K562 (cell line): ENCODE measurements around the gene AZGP1. TPM values are rescaled to one million over a fixed set of nuclear protein-coding genes. Genes with fewer than 3 reads are reported as not detected.
A peak's percentile ranks its signal among the peaks of the same experiment; 100 is the strongest.

Experiments used
- CCAR2 ChIP-seq: fragments of 200-400 bp; formaldehyde crosslinking; IDR thresholded peaks from 2 replicates; pipeline ENCODE4 v1.6.1; 2017; ENCODE audit warnings: mild to moderate bottlenecking, low read depth, low read length
- NFXL1 ChIP-seq: fragments of 450-650 bp; formaldehyde crosslinking; IDR thresholded peaks from 2 replicates; pipeline ENCODE4 v1.4.0; 2021; ENCODE audit warnings: mild to moderate bottlenecking
- PTBP1 ChIP-seq: fragments of 200-400 bp; formaldehyde crosslinking; IDR thresholded peaks from 2 replicates; pipeline ENCODE4 v1.6.1; 2017; ENCODE audit warnings: low read depth, low read length
- PTRF ChIP-seq: fragments of 450-650 bp; IDR thresholded peaks from 2 replicates; pipeline ENCODE4 v1.6.1; 2016; ENCODE audit warnings: mild to moderate bottlenecking, missing genetic modification characterization, missing compliant biosample characterization
- RFX5 ChIP-seq: IDR thresholded peaks from 2 replicates; pipeline ENCODE4 v1.6.1; 2011; ENCODE audit warnings: low read depth, mild to moderate bottlenecking, improper control_type of control experiment, low read length
- SNIP1 ChIP-seq: fragments of 450-650 bp; IDR thresholded peaks from 2 replicates; pipeline ENCODE4 v1.7.1; 2017; ENCODE audit warnings: low read depth, mild to moderate bottlenecking
- ZNF232 ChIP-seq: sonication (generic); formaldehyde crosslinking; IDR thresholded peaks from 2 replicates; pipeline ENCODE4 v1.8.0; 2022; ENCODE audit warnings: mild to moderate bottlenecking, missing genetic modification reagents
- ZNF408 ChIP-seq: fragments of 250-450 bp; sonication (Bioruptor Pico); IDR thresholded peaks from 2 replicates; pipeline ENCODE4 v1.4.0; 2020; ENCODE audit warnings: low read depth, mild to moderate bottlenecking, moderate library complexity
- polyA plus RNA-seq, 8 experiments: library from polyadenylated mRNA; depleted of rRNA in 4 of 8; stranded (reverse) in 5 of 8; unstranded in 3 of 8; fragments of >200 nt; fragmentation: Nextera tagmentation in 2 of 8; fragmentation: Illumina TruSeq in 1 of 8; extraction: Ambion mirVana in 2 of 8; extraction: Trizol in 1 of 8; gene quantifications; 2 replicates each; pipeline versions ENCODE4 v1.2.1 to v1.2.3, GENCODE V29; 2011 to 2014; ENCODE audit warnings: inconsistent platforms in 1 of 8, missing spikeins in 1 of 8
- total RNA-seq, 7 experiments: library from RNA; depleted of rRNA in 6 of 7; stranded (reverse); fragments of >200 nt in 6 of 7; fragmentation: Illumina TruSeq in 2 of 7; extraction: Trizol in 2 of 7; gene quantifications; 2 replicates each; pipeline versions ENCODE4 v1.2.1 to v1.2.3, GENCODE V29; 2011 to 2021; ENCODE audit warnings: low replicate concordance in 1 of 7
- TF ChIP-seq, protein P1 (sequence below), 2 experiments: fragments of 450-650 bp; formaldehyde crosslinking in 1 of 2; IDR thresholded peaks; 2 replicates each; pipeline versions ENCODE4 v1.4.0 to v1.6.1; 2014 to 2020; ENCODE audit warnings: mild to moderate bottlenecking in 2 of 2, borderline replicate concordance in 1 of 2, low read depth in 1 of 2
- TF ChIP-seq, protein P2 (sequence below): fragments of 450-650 bp; formaldehyde crosslinking; IDR thresholded peaks from 2 replicates; pipeline ENCODE4 v1.4.0; 2020; ENCODE audit warnings: mild to moderate bottlenecking, moderate library complexity
- TF ChIP-seq, protein P3 (sequence below): IDR thresholded peaks from 3 replicates; pipeline ENCODE4 v1.6.1; 2011; ENCODE audit warnings: borderline replicate concordance, mild to moderate bottlenecking, moderate library complexity; ENCODE audit not compliant: insufficient read length; ENCODE audit errors: extremely low read depth
- TF ChIP-seq, protein P4 (sequence below): fragments of 250-450 bp; sonication (Bioruptor Pico); IDR thresholded peaks from 2 replicates; pipeline ENCODE4 v1.4.0; 2020; ENCODE audit warnings: mild to moderate bottlenecking, moderate library complexity

Gene AZGP1
- total and polyA plus RNA-seq, 9 of the 15 experiments (the other 6 are each of a cell fraction or from before 2014, with no cell fraction given) = 0.18 to 0.53 TPM; not detected in 7

DNA sequence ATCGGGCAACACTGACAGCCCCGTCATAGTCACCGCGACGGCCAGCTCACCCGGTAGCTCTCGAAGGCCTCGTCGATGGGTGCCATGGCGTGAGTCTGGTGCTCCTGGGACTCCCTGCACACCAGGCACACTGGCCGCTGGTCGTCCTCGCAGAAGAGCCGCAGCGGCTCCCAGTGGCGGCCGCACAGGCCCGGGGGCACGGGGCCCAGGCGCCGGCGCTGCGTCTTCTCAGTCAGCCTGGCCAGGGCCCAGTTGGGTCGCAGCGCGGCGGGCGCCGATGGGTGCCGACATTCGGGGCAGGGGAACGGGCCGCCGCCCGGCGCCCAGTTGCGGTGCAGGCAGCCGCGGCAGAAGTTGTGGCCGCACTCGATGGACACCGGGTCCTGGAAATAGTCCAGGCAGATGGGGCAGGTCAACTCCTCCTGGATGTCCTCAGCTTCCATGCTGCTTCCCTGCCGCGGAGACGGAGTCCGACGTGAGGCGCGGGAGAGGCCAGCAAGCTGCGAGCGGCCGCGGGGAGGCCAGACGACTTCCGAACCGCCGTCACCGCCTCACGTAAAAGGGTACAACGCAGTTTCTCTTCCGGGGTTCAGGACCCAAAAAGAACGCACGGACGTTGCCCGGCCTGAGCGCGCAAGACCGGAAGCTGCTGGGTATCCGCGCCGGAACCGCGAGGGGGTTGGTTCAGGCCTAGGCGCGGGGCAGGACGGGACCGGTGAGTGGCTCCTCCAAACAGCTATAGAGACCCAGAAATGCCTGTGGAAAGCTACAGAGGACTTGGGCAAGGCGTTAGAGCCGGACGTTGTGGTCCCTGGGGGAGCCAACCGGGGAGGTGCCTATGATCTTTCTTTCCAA lies 56.6 kb downstream of the AZGP1 start, which contains the start of gene TRIM4 (continued):
- TF ChIP-seq, protein P1, sequence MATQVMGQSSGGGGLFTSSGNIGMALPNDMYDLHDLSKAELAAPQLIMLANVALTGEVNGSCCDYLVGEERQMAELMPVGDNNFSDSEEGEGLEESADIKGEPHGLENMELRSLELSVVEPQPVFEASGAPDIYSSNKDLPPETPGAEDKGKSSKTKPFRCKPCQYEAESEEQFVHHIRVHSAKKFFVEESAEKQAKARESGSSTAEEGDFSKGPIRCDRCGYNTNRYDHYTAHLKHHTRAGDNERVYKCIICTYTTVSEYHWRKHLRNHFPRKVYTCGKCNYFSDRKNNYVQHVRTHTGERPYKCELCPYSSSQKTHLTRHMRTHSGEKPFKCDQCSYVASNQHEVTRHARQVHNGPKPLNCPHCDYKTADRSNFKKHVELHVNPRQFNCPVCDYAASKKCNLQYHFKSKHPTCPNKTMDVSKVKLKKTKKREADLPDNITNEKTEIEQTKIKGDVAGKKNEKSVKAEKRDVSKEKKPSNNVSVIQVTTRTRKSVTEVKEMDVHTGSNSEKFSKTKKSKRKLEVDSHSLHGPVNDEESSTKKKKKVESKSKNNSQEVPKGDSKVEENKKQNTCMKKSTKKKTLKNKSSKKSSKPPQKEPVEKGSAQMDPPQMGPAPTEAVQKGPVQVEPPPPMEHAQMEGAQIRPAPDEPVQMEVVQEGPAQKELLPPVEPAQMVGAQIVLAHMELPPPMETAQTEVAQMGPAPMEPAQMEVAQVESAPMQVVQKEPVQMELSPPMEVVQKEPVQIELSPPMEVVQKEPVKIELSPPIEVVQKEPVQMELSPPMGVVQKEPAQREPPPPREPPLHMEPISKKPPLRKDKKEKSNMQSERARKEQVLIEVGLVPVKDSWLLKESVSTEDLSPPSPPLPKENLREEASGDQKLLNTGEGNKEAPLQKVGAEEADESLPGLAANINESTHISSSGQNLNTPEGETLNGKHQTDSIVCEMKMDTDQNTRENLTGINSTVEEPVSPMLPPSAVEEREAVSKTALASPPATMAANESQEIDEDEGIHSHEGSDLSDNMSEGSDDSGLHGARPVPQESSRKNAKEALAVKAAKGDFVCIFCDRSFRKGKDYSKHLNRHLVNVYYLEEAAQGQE (IDR thresholded peaks at IDR 0.05; ENCODE audit: borderline replicate concordance) = peak; percentile 34; the same call in 1 of the 2 replicates
- TF ChIP-seq, protein P1 (CRISPR knock-in tag; IDR thresholded peaks at IDR 0.05; ENCODE audit: low read depth) = 0 out of 2 replicates have a peak, but pooled peaks have one; percentile 8
- no peak for TF ChIP-seq SNIP1
- no peak for TF ChIP-seq PTBP1
- TF ChIP-seq, protein P2, sequence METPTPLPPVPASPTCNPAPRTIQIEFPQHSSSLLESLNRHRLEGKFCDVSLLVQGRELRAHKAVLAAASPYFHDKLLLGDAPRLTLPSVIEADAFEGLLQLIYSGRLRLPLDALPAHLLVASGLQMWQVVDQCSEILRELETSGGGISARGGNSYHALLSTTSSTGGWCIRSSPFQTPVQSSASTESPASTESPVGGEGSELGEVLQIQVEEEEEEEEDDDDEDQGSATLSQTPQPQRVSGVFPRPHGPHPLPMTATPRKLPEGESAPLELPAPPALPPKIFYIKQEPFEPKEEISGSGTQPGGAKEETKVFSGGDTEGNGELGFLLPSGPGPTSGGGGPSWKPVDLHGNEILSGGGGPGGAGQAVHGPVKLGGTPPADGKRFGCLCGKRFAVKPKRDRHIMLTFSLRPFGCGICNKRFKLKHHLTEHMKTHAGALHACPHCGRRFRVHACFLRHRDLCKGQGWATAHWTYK (CRISPR knock-in tag) = 0 out of 2 replicates have a peak, but pooled peaks have one; percentile 43
- TF ChIP-seq, protein P3, sequence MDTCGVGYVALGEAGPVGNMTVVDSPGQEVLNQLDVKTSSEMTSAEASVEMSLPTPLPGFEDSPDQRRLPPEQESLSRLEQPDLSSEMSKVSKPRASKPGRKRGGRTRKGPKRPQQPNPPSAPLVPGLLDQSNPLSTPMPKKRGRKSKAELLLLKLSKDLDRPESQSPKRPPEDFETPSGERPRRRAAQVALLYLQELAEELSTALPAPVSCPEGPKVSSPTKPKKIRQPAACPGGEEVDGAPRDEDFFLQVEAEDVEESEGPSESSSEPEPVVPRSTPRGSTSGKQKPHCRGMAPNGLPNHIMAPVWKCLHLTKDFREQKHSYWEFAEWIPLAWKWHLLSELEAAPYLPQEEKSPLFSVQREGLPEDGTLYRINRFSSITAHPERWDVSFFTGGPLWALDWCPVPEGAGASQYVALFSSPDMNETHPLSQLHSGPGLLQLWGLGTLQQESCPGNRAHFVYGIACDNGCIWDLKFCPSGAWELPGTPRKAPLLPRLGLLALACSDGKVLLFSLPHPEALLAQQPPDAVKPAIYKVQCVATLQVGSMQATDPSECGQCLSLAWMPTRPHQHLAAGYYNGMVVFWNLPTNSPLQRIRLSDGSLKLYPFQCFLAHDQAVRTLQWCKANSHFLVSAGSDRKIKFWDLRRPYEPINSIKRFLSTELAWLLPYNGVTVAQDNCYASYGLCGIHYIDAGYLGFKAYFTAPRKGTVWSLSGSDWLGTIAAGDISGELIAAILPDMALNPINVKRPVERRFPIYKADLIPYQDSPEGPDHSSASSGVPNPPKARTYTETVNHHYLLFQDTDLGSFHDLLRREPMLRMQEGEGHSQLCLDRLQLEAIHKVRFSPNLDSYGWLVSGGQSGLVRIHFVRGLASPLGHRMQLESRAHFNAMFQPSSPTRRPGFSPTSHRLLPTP = no peak
- no peak for TF ChIP-seq RFX5
- no peak for TF ChIP-seq PTRF
- TF ChIP-seq, protein P4, sequence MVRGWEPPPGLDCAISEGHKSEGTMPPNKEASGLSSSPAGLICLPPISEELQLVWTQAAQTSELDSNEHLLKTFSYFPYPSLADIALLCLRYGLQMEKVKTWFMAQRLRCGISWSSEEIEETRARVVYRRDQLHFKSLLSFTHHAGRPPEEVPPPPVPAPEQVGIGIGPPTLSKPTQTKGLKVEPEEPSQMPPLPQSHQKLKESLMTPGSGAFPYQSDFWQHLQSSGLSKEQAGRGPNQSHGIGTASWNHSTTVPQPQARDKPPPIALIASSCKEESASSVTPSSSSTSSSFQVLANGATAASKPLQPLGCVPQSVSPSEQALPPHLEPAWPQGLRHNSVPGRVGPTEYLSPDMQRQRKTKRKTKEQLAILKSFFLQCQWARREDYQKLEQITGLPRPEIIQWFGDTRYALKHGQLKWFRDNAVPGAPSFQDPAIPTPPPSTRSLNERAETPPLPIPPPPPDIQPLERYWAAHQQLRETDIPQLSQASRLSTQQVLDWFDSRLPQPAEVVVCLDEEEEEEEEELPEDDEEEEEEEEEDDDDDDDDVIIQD (CRISPR knock-in tag) = no peak; the same call in 1 of the 2 replicates
- no peak for TF ChIP-seq CCAR2
- TF ChIP-seq NFXL1 (CRISPR knock-in tag) = no peak
- no peak for TF ChIP-seq ZNF408 (CRISPR knock-in tag)
- peak; percentile 33; the same call in 1 of the 2 replicates for TF ChIP-seq ZNF232
